Panc1 (cell line): ENCODE measurements around the gene SLTM. TPM values are rescaled to one million over a fixed set of nuclear protein-coding genes. Genes with fewer than 3 reads are reported as not detected.

Experiments used
- ATAC-seq: fragments of 200-7000 bp; cut with Tn5 transposase; 2 replicates; pipeline ENCODE4 v1.9.1; 2020; ENCODE audit warnings: mild to moderate bottlenecking, moderate library complexity
- BruUV-seq: library from RNA; stranded (reverse); fragments of 400-500 nt; replicated peaks from 2 replicates; lab custom pipeline; 2021; lab: Mats Ljungman, UMichigan
- CTCF ChIA-PET: fragments of 300-600 bp; sonication (Branson Sonifier 250); formaldehyde crosslinking; loops from one replicate; lab custom pipeline; 2022; ENCODE audit warnings: antibody characterized with exemption; lab: Charles Lee
- POLR2A ChIA-PET: fragments of 300-600 bp; sonication (Branson Sonifier 250); formaldehyde crosslinking; loops from one replicate; lab custom pipeline; 2022; ENCODE audit warnings: antibody characterized with exemption; lab: Charles Lee
- DNase-seq: peaks from one replicate; pipeline ENCODE4 v3.0.0-alpha.2; 2010; ENCODE audit warnings: low read depth, low spot score
- H3K27ac ChIP-seq: 2 replicates; pipeline ENCODE4 v1.5.1; 2011; ENCODE audit warnings: mild to moderate bottlenecking, low read length, inconsistent platforms
- H3K27me3 ChIP-seq: fragments of 200-500 bp; sonication (Bioruptor generic); 2 replicates; pipeline ENCODE4 v1.6.0; 2014; ENCODE audit warnings: low read length, inconsistent platforms; ENCODE audit not compliant: control insufficient read depth, insufficient read depth
- H3K36me3 ChIP-seq: fragments of 200-500 bp; sonication (Bioruptor generic); 2 replicates; pipeline ENCODE4 v1.5.1; 2014; ENCODE audit warnings: inconsistent platforms, mild to moderate bottlenecking, low read length, moderate library complexity; ENCODE audit not compliant: control insufficient read depth, insufficient read depth
- H3K4me1 ChIP-seq: 2 replicates; pipeline ENCODE4 v1.5.1; 2011; ENCODE audit warnings: inconsistent platforms, mild to moderate bottlenecking, low read length, moderate library complexity; ENCODE audit not compliant: control insufficient read depth, insufficient read depth
- H3K4me3 ChIP-seq, 2 experiments: 2 replicates each; pipeline ENCODE4 v1.5.1; 2011 to 2012; ENCODE audit warnings: low read depth in 2 of 2, low read length in 2 of 2, mild to moderate bottlenecking in 2 of 2, inconsistent platforms in 1 of 2, moderate library complexity in 1 of 2
- H3K9me3 ChIP-seq: fragments of 200-500 bp; sonication (Bioruptor generic); 2 replicates; pipeline ENCODE4 v1.5.1; 2014; ENCODE audit warnings: low read depth, mild to moderate bottlenecking, inconsistent platforms, low read length, moderate library complexity; ENCODE audit not compliant: control insufficient read depth, insufficient read depth
- CTCF ChIP-seq: fragments of 450-650 bp; IDR thresholded peaks from 2 replicates; pipeline ENCODE4 v1.5.1; 2017; ENCODE audit warnings: mild to moderate bottlenecking
- POLR2AphosphoS5 ChIP-seq: IDR thresholded peaks from 2 replicates; pipeline ENCODE4 v1.6.1; 2012; ENCODE audit warnings: mild to moderate bottlenecking, low read depth, low read length, moderate library complexity
- REST ChIP-seq, 2 experiments: IDR thresholded peaks; 2 replicates each; pipeline ENCODE4 v1.6.1; 2011 to 2012; ENCODE audit warnings: low read depth in 2 of 2, control low read depth in 1 of 2, low read length in 1 of 2, mild to moderate bottlenecking in 1 of 2, moderate library complexity in 1 of 2; ENCODE audit not compliant: insufficient read depth in 1 of 2
- SIN3A ChIP-seq: IDR thresholded peaks from 2 replicates; pipeline ENCODE4 v1.6.1; 2012; ENCODE audit warnings: low read depth, mild to moderate bottlenecking, low read length, moderate library complexity, borderline replicate concordance; ENCODE audit not compliant: insufficient read depth
- TCF7L2 ChIP-seq: IDR thresholded peaks from 2 replicates; pipeline ENCODE4 v1.6.1; 2011; ENCODE audit warnings: mild to moderate bottlenecking, low read depth, low read length, inconsistent platforms
- in situ Hi-C: cut with HindIII; loops from 2 replicates; pipeline ENCODE4 v1.10.0; 2016; ENCODE audit warnings: low sequenced_read_pairs, low pct_unique_long_range_greater_than_20kb
- intact Hi-C: fragments of 100-400 bp; cut with micrococcal nuclease; formaldehyde crosslinking; loops from one replicate; pipeline ENCODE4 v1.10.0; 2022; ENCODE audit not compliant: unreplicated experiment
- total RNA-seq: library from RNA; stranded (reverse); gene quantifications from one replicate; pipeline ENCODE4 v1.2.1, GENCODE V29; 2021; ENCODE audit not compliant: unreplicated experiment

SLTM gene
- total RNA-seq, 1 experiment from 2014 or later = 75.7 TPM

- ATAC-seq (no peak), DNase-seq (no peak)
- Histone ChIP-seq H3K4me1 (no peaks in the 10 kb centered on the region), H3K27me3 (no peaks in the 10 kb centered on the region), H3K36me3 (no peaks in the 10 kb centered on the region), H3K27ac (no peak overlapping the region), H3K4me3 (no peak overlapping the region), H3K9me3 (no peaks in the 10 kb centered on the region)
- no TSS peak for BruUV-seq
- in situ Hi-C loops (no loop called here), intact Hi-C loops (no loop called here)
- ChIA-PET POLR2A (no interaction called here), CTCF (no interaction called here)
- TF ChIP-seq REST (IDR thresholded peaks at IDR 0.05; ENCODE audit: insufficient read depth in 1 of 2, low read depth in 2 of 2, low read length in 1 of 2) (no peak), POLR2AphosphoS5 (no peak), CTCF (no peak), SIN3A (no peak), TCF7L2 (no peak)
Measured at GRCh38 chr15:58830556-58830955, 102.9 kb downstream of the SLTM start.

Other genes with a start within 250 kb of the SLTM start
- 176 TPM for gene ADAM10, start 184.0 kb downstream of the SLTM start, total RNA-seq
- gene MINDY2, start 162.4 kb downstream of the SLTM start, total RNA-seq = 6.8 TPM
- 37.2 TPM for gene RNF111, start 54.0 kb upstream of the SLTM start, total RNA-seq
- gene CCNB2, start 171.5 kb upstream of the SLTM start, total RNA-seq = 67.6 TPM